ENCODE measurements around the gene CLDN10. TPM values are rescaled to one million over a fixed set of nuclear protein-coding genes. Genes with fewer than 3 reads are reported as not detected.

The CLDN10 gene
- total and polyA plus RNA-seq, 2 donors (not counting 3 experiments of a cell fraction or from before 2014, with no cell fraction given): 0.49 to 0.69 TPM

DNA sequence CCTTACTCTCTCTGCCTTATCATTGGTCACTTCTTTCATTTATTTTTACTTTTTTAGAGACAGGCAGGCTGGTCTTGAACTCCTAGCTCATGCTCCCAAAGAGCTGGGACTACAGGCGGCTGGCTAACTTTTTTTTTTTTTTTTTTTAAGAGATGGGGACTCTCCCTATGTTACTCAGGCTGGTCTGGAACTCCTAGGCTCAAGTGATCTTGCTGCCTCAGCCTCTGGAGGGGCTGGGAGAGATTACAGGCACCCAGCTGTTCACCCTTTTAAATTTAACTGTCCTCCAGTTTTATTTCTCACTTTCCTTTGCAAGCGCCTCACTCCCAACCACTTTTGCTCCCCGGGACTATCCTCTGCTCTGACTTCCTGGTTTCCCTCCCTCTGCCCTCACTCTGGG is 5.6 kb upstream of the CLDN10 start:
- Histone ChIP-seq H3K27me3 (ENCODE audit: control insufficient read depth in 2 of 2, insufficient read depth in 2 of 2, low read length in 2 of 2) (peaks cover 0 to 3% of the 10 kb centered on the region in 2 experiments), H3K36me3 (ENCODE audit: control insufficient read depth in 2 of 2, extremely low read depth in 1 of 2, insufficient read depth in 2 of 2, low read length in 2 of 2) (no peaks in the 10 kb centered on the region), H3K4me2 (ENCODE audit: insufficient read depth, low read length) (no peak overlapping the region), H3K4me3 (replicated peaks in 1 of 3; ENCODE audit: insufficient read depth in 1 of 3, low read depth in 1 of 3, low read length in 3 of 3) (no peak overlapping the region), H4K20me1 (replicated peaks; ENCODE audit: control insufficient read depth, extremely low read depth, insufficient read depth, low read length) (no peaks in the 10 kb centered on the region), H3K27ac (ENCODE audit: insufficient read depth, low read depth, low read length) (no peak overlapping the region), H2AFZ (ENCODE audit: low read depth, low read length) (no peak overlapping the region), H3K9me1 (replicated peaks; ENCODE audit: control insufficient read depth, extremely low read depth, insufficient read depth, low read length) (no peaks in the 10 kb centered on the region), H3K4me1 (ENCODE audit: control insufficient read depth, extremely low read depth, insufficient read depth, low read length) (no peaks in the 10 kb centered on the region), H3K79me2 (ENCODE audit: control insufficient read depth, insufficient read depth, low read length) (no peaks in the 10 kb centered on the region), H3K9ac (replicated peaks; ENCODE audit: extremely low read depth, insufficient read depth, low read length) (no peak overlapping the region), H3K9me3 (replicated peaks; ENCODE audit: control insufficient read depth, insufficient read depth, low read length) (no peaks in the 10 kb centered on the region)
- FAIRE-seq (no peak), DNase-seq (ENCODE audit: low read depth, low spot score) (no peak)
- POLR2A ChIA-PET: interaction anchor here (0.6 kb wide), 1 partner anchor 11 kb away, joined by 4 read pairs; no protein-coding TSS in a partner anchor
- CTCF ChIA-PET: interaction anchor here (0.6 to 6.4 kb wide), 2 partner anchors 10 to 163 kb away, joined by 3 to 34 read pairs; no protein-coding TSS in a partner anchor
- intact Hi-C loops (cut with micrococcal nuclease): no loop called here
- no TSS peak for BruUV-seq (replicated peaks)
- dilution Hi-C loops (cut with MboI; ENCODE audit: extremely low pct_ligation_motif_present, low sequenced_read_pairs): no loop called here
- TF ChIP-seq FOS (IDR thresholded peaks at IDR 0.05; ENCODE audit: borderline replicate concordance, insufficient read depth, low read length) (no peak), JUN (IDR thresholded peaks at IDR 0.05; ENCODE audit: borderline replicate concordance, insufficient read depth, insufficient read length, low read depth) (no peak), GATA2 (IDR thresholded peaks at IDR 0.05; ENCODE audit: insufficient read depth, insufficient read length, low read depth, low read length) (no peak), POLR2A (IDR thresholded peaks at IDR 0.05; ENCODE audit: low read depth, low read length) (no peak), POLR2AphosphoS5 (IDR thresholded peaks at IDR 0.05; ENCODE audit: insufficient read depth, low read depth, low read length) (no peak), EZH2 (IDR thresholded peaks at IDR 0.05; ENCODE audit: borderline replicate concordance, low read depth, low read length, severe bottlenecking) (no peak), MYC (IDR thresholded peaks at IDR 0.05; ENCODE audit: low read depth, low read length) (no peak)
- TF ChIP-seq, protein P1, sequence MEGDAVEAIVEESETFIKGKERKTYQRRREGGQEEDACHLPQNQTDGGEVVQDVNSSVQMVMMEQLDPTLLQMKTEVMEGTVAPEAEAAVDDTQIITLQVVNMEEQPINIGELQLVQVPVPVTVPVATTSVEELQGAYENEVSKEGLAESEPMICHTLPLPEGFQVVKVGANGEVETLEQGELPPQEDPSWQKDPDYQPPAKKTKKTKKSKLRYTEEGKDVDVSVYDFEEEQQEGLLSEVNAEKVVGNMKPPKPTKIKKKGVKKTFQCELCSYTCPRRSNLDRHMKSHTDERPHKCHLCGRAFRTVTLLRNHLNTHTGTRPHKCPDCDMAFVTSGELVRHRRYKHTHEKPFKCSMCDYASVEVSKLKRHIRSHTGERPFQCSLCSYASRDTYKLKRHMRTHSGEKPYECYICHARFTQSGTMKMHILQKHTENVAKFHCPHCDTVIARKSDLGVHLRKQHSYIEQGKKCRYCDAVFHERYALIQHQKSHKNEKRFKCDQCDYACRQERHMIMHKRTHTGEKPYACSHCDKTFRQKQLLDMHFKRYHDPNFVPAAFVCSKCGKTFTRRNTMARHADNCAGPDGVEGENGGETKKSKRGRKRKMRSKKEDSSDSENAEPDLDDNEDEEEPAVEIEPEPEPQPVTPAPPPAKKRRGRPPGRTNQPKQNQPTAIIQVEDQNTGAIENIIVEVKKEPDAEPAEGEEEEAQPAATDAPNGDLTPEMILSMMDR (IDR thresholded peaks at IDR 0.05; ENCODE audit: extremely low read depth in 1 of 2, insufficient read depth in 1 of 2, low read depth in 1 of 2, low read length in 2 of 2): no peak
- TF ChIP-seq, protein P2, sequence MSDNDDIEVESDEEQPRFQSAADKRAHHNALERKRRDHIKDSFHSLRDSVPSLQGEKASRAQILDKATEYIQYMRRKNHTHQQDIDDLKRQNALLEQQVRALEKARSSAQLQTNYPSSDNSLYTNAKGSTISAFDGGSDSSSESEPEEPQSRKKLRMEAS (IDR thresholded peaks at IDR 0.05; ENCODE audit: insufficient read depth, insufficient read length): no peak

Data from endothelial cell of umbilical vein (primary cell).